Activated CD4-positive, alpha-beta T cell treated with anti-CD3 and anti-CD28 coated beads, Interleukin-10, Interleukin-2, amounts not matched to agents 100 ng/mL and 50 ng/mL, durations not matched to agents 16 hours and 8 hours (primary cell): Measurements from ENCODE around the gene VAMP4.
"Not testable (repeated sequence)": the region's sequence is repeated elsewhere in the genome, so short reads cannot be mapped to it uniquely, and the experiment has no call there.

Source experiments
- DNase-seq: peaks from one replicate; pipeline ENCODE4 v3.0.0-alpha.2; 2020

The VAMP4 gene

GRCh38 chr1:171748651-171749050, 6.8 kb upstream of the VAMP4 start:
- no peak for DNase-seq

GRCh38 chr1:171744986-171745385, 3.1 kb upstream of the VAMP4 start:
- no peak for DNase-seq

- no peak for DNase-seq
Observed at GRCh38 chr1:171743081-171743870, 1.4 kb upstream of the VAMP4 start.

GRCh38 chr1:171742577-171742922, 685 bp upstream of the VAMP4 start:
- DNase-seq: peak; percentile 20

- DNase-seq: peak; percentile 63
Observed at GRCh38 chr1:171740987-171741871, 636 bp downstream of the VAMP4 start.

- no peak for DNase-seq
Observed at GRCh38 chr1:171740356-171740863, 1.5 kb downstream of the VAMP4 start.

GRCh38 chr1:171739656-171740055, 2.2 kb downstream of the VAMP4 start:
- DNase-seq: peak; percentile 30

GRCh38 chr1:171738911-171739310, 3.0 kb downstream of the VAMP4 start:
- DNase-seq: no peak

GRCh38 chr1:171736196-171736595, 5.7 kb downstream of the VAMP4 start:
- DNase-seq: no peak

- DNase-seq: no peak
Observed at GRCh38 chr1:171730052-171730451, 11.8 kb downstream of the VAMP4 start.

- DNase-seq: no peak
Observed at GRCh38 chr1:171727778-171728177, 14.1 kb downstream of the VAMP4 start.

- DNase-seq: not testable (repeated sequence)
Observed at GRCh38 chr1:171723180-171723579, 18.7 kb downstream of the VAMP4 start.

GRCh38 chr1:171718848-171719247, 23.0 kb downstream of the VAMP4 start:
- no peak for DNase-seq

- DNase-seq: no peak
Observed at GRCh38 chr1:171718216-171718615, 23.6 kb downstream of the VAMP4 start.

GRCh38 chr1:171717062-171717718, 24.7 kb downstream of the VAMP4 start:
- DNase-seq: no peak

- DNase-seq: no peak
Observed at GRCh38 chr1:171716616-171717015, 25.2 kb downstream of the VAMP4 start.

- DNase-seq: no peak
Observed at GRCh38 chr1:171715813-171716251, 26.0 kb downstream of the VAMP4 start.

- no peak for DNase-seq
Observed at GRCh38 chr1:171712341-171712740, 29.5 kb downstream of the VAMP4 start.

GRCh38 chr1:171711643-171712042, 30.2 kb downstream of the VAMP4 start:
- DNase-seq: no peak

- no peak for DNase-seq
Observed at GRCh38 chr1:171707583-171707982, 34.3 kb downstream of the VAMP4 start.

GRCh38 chr1:171702598-171702997, 39.3 kb downstream of the VAMP4 start:
- DNase-seq: no peak

GRCh38 chr1:171699531-171699930, 42.3 kb downstream of the VAMP4 start:
- DNase-seq: no peak

- DNase-seq: not testable (repeated sequence)
Observed at GRCh38 chr1:171695772-171696171, 46.1 kb downstream of the VAMP4 start.
